HPDE6-E6E7 (cell line): ENCODE measurements around the gene SPEN.
"Not testable (repeated sequence)": the region's sequence is repeated elsewhere in the genome, so short reads cannot be mapped to it uniquely, and the experiment has no call there.

Experiments used
- DNase-seq: peaks from one replicate; pipeline ENCODE4 v3.0.0; 2011; ENCODE audit warnings: missing footprints; ENCODE audit errors: extremely low spot score

Gene SPEN

GRCh38 chr1:15833069-15833679, 14.3 kb upstream of the SPEN start:
- no peak for DNase-seq

DNA sequence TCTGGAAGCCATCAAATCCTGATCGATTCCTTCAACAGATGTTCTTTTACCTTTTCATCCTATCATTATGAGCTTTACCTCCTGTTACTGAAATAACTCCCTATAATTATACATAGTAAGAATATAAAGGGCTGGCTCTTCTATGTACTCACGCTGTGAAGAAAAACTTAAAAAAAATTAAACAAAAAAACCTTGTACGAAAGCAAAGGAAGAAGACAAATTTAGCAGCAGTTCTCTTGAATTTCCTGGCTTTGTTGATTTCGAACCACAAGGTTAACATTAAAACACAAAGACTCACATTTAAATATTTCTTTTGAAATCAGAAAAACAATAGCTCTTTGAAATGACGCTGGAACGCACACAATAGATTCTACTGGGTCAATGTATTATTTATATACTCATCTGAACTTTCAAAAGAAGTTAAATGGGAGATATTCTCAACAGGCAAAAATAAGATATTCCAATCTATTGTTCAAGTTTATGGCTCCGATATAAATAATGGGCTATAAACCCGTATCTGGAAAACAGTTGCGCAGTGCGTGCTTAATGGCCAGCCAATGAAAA, 13.6 kb upstream of the SPEN start:
- no peak for DNase-seq

DNA sequence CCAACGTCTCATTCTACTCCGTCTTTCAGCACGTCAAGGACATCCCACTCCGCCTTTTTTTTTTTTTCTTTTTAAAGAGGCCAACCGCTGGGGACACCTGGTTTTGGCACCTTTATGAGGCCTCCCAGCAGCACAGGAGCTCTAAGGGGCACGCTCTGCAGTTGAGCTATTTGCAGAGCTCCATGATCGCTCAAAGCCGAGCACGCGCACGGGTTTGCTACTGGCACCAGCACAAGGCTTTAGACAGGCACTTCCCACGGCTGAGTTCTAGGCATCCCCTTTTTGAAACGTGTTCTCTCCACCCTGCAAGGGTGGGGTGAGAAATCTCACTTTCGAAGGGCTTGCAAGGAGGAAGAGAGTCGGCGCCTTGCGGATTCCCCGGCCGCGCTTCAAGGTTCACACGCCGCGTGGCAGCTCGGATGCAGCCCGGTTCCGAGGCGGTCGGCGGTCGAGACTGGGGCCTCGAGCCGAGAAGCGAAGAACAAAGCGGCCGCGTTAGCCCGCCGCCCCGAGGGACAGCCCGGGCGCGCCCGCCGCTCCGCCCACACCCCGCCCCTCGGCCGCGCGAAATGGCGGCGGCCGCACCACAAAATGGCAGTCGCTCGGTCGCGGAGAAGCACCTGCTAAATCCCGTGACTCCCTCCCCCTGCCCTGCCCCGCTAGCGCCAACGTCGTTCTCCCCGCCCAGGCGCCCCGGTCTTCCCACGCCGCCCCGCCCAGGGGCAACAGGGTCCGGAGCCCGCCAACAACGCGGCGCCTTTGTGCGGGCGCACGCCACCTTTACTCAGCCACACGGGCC, 12.9 kb upstream of the SPEN start:
- no peak for DNase-seq

DNA sequence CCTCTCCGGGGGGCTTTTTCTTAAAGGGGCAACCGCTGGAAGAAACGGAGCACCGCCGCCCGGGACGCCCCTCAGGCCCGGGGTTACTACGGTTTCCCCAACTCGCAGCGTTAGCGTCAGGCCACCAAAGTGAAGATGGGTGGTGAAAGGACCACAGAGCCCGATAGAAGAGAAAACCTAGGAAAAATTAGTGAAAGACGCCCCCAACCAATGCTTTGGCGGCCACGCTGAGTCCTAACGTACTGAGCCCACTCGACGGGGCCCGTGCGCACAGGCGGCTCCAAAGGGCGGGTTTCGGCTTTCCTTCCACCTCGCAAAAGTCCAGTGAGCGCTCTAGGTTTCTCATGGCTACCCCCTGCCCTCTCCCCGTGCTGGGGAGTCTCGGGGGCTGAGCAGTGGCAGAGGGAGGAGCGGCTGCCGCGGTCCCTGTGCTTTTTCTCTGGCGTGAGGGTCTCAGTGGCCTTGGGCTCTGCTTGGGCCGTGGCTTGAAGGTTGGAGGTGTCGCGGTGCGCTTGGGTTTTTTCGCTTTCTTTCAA, 12.2 kb upstream of the SPEN start:
- no peak for DNase-seq

- peak; percentile 87 for DNase-seq
These were observed 11.6 kb upstream of the SPEN start for GRCh38 chr1:15835741-15836510.

DNA sequence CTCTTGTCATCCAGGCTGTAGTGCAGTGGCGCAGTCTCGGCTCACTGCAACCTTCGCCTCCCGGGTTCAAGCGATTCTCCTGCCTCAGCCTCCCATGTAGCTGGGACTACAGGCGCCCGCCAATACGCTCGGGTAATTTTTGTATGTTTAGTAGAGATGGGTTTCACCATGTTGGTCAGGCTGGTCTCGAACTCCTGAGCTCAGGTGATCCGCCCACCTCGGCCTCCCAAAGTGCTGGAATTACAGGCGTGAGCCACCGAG, 11.1 kb upstream of the SPEN start:
- DNase-seq, result not testable (repeated sequence)

DNA sequence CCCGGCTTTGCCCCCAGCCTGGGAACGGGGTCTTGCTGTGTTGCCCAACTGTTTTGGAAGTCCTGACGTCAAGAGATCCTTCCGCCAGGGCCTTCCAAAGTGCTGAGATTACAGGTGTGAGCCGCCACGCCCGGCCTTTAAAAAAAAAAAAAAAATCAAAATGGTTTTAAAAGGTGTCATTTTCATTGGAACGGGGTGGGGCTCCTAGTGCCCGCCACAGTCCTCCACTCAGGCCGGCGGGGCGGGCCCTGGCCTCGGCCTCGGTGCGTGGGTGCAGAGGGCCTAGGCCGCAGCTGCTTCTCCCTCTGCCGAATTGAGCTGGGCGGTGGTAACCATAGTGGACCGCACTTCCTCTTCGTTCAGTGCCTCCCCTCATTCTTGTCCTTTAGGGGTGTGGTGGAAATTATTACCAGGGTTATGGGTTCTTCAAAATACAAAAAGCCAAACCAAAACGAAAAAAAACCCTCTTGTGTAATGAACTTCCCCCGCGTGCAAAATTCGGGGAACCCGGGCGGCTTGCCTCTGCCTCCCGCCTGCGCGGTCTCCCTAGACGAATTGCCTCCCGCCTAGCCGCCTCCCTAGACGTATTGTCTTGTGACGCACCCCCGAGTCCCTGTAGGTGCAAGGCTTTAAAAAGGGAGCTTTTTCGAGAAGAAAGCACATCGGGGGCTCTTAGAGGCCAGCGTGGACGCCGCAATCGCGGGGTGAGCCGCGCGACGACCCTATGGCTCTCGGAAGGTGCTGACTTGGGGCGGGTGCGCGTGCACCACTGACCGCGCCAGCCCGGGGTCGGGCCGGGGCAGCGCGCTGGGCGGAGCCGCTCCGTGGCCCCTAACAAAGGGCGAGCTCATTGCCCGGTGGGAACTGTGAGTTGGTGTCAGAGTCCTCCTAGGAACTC, 10.5 kb upstream of the SPEN start:
- DNase-seq, result no peak

- DNase-seq, result no peak
These were observed 9.6 kb upstream of the SPEN start for GRCh38 chr1:15837931-15838330.

DNA sequence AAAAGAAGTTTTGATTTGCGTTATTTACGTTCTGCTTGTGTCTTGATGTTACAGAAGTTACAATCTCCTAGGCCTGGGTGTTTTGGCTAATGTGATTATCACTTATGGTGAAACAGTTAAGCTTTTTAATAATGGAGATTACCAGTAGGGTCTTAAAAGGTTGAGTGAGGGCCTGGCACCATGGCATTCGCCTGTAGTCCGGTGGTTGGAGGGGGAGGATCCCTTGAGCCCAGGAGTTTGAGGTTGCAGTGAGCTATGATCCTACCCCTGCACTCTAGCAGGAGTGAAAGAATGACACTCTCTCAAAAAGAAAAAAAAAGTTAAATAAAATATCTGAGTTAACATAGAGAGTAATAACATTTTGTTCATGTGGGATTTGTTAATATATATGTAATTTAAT, 8.8 kb upstream of the SPEN start:
- no peak for DNase-seq

DNA sequence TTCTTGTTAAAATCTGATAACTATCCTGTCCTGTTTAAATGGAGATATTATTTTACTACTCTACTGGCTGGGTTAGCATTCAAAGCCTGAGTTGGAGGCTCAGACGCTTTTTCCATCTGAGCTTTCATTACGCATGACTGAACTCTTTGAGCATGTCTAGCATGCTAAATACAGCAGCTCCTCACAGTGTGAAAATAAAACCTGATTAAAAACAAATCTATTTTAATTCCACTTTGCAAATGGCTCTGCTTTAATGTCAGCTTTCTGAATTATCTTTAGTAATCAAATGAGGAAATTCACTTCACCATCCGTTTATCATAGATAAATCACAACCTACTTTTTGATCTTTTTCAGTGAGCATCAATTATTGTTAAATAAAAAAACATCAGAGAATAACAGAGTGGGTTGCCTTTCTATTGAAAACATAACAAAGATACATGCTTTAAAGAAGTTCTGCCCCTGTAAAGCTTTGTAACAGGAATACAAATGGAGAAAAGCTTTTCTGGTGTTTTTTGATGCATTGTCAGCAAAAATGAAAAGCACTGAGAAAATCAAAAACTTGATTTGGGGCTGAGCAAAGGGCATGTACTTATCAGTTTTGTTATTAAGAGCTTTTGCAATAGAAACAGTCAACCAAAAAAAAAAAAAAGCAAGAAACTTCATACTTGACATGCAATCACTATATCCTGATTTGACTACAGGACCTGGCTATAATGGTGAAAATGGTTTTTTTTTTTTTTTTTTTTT, 3.5 kb upstream of the SPEN start:
- DNase-seq, result no peak

- not testable (repeated sequence) for DNase-seq
These were observed 1.5 kb upstream of the SPEN start for GRCh38 chr1:15846056-15846455.

DNA sequence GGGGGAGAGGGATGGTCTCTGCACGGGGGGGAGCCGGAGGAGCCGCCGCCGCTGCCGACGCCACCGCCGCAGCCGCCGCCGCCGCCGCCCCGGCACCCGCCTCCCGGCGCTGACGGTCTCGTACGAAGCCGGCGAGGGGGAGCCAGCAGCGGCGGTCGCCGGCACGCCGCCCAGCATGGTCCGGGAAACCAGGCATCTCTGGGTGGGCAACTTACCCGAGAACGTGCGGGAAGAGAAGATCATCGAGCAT, 311 bp downstream of the SPEN start:
- DNase-seq, result no peak

DNA sequence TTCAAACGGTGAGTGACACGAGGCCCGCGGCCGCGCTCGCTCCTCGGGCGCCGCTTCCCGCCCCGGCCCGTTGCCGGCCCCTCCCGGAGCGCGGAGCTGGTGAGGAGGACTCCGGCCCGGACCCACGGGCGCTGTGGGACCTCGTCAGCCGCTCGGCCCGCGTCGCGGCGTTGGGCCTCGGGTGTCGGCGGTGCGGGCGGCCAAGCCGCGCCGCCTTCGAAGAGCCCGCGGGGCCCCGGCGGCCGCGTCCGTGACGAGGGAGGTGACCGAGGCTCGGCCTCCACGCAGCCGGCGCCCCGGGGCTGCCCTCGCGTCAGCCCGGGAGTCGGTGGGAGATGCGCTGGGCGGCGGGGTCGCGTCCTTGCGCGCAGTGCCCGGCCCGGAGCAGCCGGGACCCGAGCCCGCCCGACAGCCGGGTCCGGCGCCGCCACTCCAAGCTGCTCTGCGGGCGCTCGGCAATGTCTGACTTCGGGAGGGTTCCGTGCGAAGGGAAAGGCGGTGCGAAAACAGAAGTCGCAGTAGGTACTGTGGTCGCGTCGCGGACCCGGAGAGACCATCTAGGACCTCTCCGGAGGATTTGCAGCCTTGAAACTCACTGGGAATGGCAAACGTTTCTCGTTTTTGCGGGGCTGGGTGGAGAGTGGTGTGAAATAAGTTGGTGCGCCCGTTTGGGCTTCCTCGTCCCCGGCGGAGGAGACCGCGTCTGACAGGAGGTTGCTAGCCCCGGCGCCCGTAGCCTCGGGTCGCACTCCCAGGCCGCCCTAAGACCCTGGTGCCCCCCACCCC, 829 bp downstream of the SPEN start:
- DNase-seq, result no peak

GRCh38 chr1:15848929-15849774, 1.6 kb downstream of the SPEN start:
- DNase-seq, result peak; percentile 44

DNA sequence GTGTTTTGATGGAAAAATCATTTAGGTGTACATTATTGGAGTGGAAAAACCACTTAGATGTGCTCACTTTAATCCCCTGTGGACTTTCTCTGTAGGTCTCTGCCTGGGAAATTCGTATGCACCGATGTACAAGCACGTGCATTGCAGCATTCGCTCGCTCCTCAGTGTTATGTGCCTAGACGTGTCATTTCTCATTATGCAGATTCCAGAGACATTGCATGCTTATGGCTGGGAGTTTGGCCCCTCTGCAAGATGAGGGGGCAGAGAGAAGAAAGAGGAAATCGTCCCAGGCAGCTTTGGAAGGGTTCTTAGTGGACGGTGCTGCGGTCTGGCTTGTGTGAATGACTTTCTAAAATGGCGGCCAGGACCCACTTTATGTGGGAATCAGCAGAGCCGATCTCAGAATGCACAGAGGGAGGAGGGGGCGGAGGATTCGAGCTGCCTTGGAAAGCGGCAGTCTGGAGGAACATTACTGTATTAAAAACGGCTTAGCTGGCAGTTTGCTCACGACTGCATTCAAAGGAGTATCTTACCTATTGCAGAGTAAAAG, 2.3 kb downstream of the SPEN start:
- DNase-seq, result no peak

DNA sequence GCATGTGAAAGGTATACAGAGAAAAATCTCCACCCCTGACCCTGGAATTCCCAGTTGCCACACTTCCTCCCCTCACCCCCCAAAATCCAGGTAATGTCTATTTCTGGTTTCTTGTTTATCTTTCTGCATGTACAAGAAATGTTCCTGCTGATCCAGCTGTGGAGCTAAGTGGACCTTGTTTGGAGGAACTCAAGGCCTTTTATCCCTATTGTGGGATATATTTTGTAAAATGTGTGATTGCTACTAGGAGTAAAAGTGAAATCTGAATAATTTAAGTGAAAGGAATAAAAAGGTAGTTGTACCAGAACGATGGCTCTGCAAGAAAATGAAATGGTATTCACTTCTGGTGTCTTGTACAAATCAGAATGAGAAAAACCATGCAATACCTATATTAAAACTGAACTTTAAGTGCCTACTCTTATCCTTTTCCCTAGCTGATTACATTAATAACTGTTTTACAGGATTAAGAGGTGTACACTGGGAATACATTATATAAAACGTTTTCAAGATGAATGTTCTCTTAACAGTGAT, 3.0 kb downstream of the SPEN start:
- no peak for DNase-seq

DNA sequence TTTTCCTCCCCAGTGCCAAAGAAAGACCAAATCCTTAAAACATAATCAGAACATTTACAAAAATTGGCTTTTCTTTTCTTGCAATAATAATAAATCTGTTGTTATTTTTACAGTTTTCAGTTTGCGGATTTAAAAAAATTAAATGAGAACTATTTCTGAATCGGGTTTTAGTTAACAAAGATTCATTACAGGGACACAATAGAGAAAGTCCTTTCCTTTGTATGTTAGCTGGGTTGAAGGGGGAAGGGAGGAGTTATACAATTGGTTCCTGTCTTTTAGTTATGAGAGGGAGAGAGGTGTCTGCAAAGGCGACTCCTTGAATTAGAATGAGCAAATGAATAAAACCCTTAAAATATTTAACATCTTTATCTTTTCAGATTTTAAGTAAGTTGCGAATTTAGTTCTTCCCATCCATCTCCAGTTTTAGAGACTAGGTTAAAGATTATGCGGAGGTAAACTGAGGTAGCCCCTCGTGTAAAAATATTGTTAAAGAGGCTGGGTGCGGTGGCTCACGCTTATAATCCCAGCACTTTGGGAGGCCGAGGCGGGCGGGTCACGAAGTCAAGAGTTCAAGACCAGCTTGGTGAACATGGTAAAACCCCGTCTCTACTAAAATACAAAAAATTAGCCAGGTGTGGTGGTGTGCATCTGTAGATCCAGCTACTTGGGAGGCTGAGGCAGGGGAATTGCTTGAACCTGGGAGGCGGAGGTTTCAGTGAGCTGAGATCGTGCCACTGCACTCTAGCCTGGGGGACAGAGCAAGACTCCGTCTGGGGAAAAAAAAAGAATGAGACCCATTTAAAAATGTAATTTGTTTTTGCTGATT, 3.9 kb downstream of the SPEN start:
- DNase-seq, result no peak
